ENCODE measurements around the gene ZNF335.
"Not testable (repeated sequence)": the region's sequence is repeated elsewhere in the genome, so short reads cannot be mapped to it uniquely, and the experiment has no call there.

ZNF335 gene

GRCh38 chr20:45911486-45912343 is 60.3 kb downstream of the ZNF335 start, which contains the start of gene PLTP:
TSS of gene PLTP (minus strand) at chr20:45912155. CDS start at chr20:45911452, 703 bp downstream.
- in situ Hi-C loops (cut with MboI; ENCODE audit: low sequenced_read_pairs), result no loop called here

- in situ Hi-C loops (cut with MboI; ENCODE audit: low sequenced_read_pairs), result no loop called here
Measured at GRCh38 chr20:45910670-45911485, 61.1 kb downstream of the ZNF335 start.

GRCh38 chr20:45909817-45910669 is 62.0 kb downstream of the ZNF335 start:
- in situ Hi-C loops (cut with MboI; ENCODE audit: low sequenced_read_pairs), result no loop called here

- in situ Hi-C loops (cut with MboI; ENCODE audit: low sequenced_read_pairs), result no loop called here
Measured at GRCh38 chr20:45909336-45909808, 62.6 kb downstream of the ZNF335 start.

GRCh38 chr20:45908084-45908483 is 63.9 kb downstream of the ZNF335 start:
- in situ Hi-C loops (cut with MboI; ENCODE audit: low sequenced_read_pairs), result no loop called here

GRCh38 chr20:45907219-45907948 is 64.6 kb downstream of the ZNF335 start:
- in situ Hi-C loops (cut with MboI; ENCODE audit: low sequenced_read_pairs), result no loop called here

GRCh38 chr20:45905505-45906079 is 66.4 kb downstream of the ZNF335 start:
- in situ Hi-C loops (cut with MboI; ENCODE audit: low sequenced_read_pairs), result no loop called here

GRCh38 chr20:45904583-45905504 is 67.2 kb downstream of the ZNF335 start:
- in situ Hi-C loops (cut with MboI; ENCODE audit: low sequenced_read_pairs), result no loop called here

GRCh38 chr20:45902199-45902701 is 69.8 kb downstream of the ZNF335 start:
- in situ Hi-C loops (cut with MboI; ENCODE audit: low sequenced_read_pairs), result no loop called here

- in situ Hi-C loops (cut with MboI; ENCODE audit: low sequenced_read_pairs), result not testable (repeated sequence)
Measured at GRCh38 chr20:45901332-45901731, 70.7 kb downstream of the ZNF335 start.

GRCh38 chr20:45899046-45899835 is 72.8 kb downstream of the ZNF335 start:
- in situ Hi-C loops (cut with MboI; ENCODE audit: low sequenced_read_pairs), result no loop called here
